ENCODE results near the gene MFSD1.

Gene MFSD1

GRCh38 chr3:158801201-158801600 is 653 bp upstream of the MFSD1 start:
- Histone ChIP-seq H3K9ac (ENCODE audit: low read length) (peak overlapping the region; percentile 91), H3K4me1 (ENCODE audit: control insufficient read depth, insufficient read depth, low read length) (peaks cover 15% of the 10 kb centered on the region), H3K4me3 (ENCODE audit: low read length) (peak overlapping the region; percentile 89), H3K9me3 (ENCODE audit: control insufficient read depth, low read length) (no peaks in the 10 kb centered on the region), H3K27me3 (ENCODE audit: control insufficient read depth, insufficient read depth, low read length) (no peaks in the 10 kb centered on the region), H3K36me3 (ENCODE audit: control insufficient read depth, insufficient read depth, low read length) (no peaks in the 10 kb centered on the region)

- H3K9me3 ChIP-seq (ENCODE audit: control insufficient read depth, low read length), result no peaks in the 10 kb centered on the region
- peaks cover 15% of the 10 kb centered on the region for H3K4me1 ChIP-seq (ENCODE audit: control insufficient read depth, insufficient read depth, low read length)
- H3K36me3 ChIP-seq (ENCODE audit: control insufficient read depth, insufficient read depth, low read length), result no peaks in the 10 kb centered on the region
- peak overlapping the region; percentile 91 for H3K9ac ChIP-seq (ENCODE audit: low read length)
- H3K4me3 ChIP-seq (ENCODE audit: low read length), result peak overlapping the region; percentile 89
- no peaks in the 10 kb centered on the region for H3K27me3 ChIP-seq (ENCODE audit: control insufficient read depth, insufficient read depth, low read length)
Observed at GRCh38 chr3:158802409-158803268, 785 bp downstream of the MFSD1 start.

- Histone ChIP-seq H3K4me3 (ENCODE audit: low read length) (no peak overlapping the region), H3K36me3 (ENCODE audit: control insufficient read depth, insufficient read depth, low read length) (peaks cover 1% of the 10 kb centered on the region), H3K9ac (ENCODE audit: low read length) (no peak overlapping the region)
Observed at GRCh38 chr3:158804441-158804840, 2.6 kb downstream of the MFSD1 start.

GRCh38 chr3:158808697-158809096 is 6.8 kb downstream of the MFSD1 start:
- no peaks in the 10 kb centered on the region for H3K9me3 ChIP-seq (ENCODE audit: control insufficient read depth, low read length)
- H3K4me3 ChIP-seq (ENCODE audit: low read length), result no peak overlapping the region
- H3K27me3 ChIP-seq (ENCODE audit: control insufficient read depth, insufficient read depth, low read length), result no peaks in the 10 kb centered on the region
- no peak overlapping the region for H3K9ac ChIP-seq (ENCODE audit: low read length)
- H3K36me3 ChIP-seq (ENCODE audit: control insufficient read depth, insufficient read depth, low read length), result peaks cover 7% of the 10 kb centered on the region
- H3K4me1 ChIP-seq (ENCODE audit: control insufficient read depth, insufficient read depth, low read length), result no peaks in the 10 kb centered on the region

More at GRCh38 chr3:158804441-158804840, 2.6 kb downstream of the MFSD1 start:
- H3K9me3 ChIP-seq (ENCODE audit: control insufficient read depth, low read length), result no peaks in the 10 kb centered on the region
- no peaks in the 10 kb centered on the region for H3K27me3 ChIP-seq (ENCODE audit: control insufficient read depth, insufficient read depth, low read length)
- peaks cover 15% of the 10 kb centered on the region for H3K4me1 ChIP-seq (ENCODE audit: control insufficient read depth, insufficient read depth, low read length)

- Histone ChIP-seq H3K27me3 (ENCODE audit: control insufficient read depth, insufficient read depth, low read length) (no peaks in the 10 kb centered on the region), H3K9me3 (ENCODE audit: control insufficient read depth, low read length) (no peaks in the 10 kb centered on the region), H3K9ac (ENCODE audit: low read length) (no peak overlapping the region), H3K4me3 (ENCODE audit: low read length) (no peak overlapping the region), H3K36me3 (ENCODE audit: control insufficient read depth, insufficient read depth, low read length) (peaks cover 7% of the 10 kb centered on the region), H3K4me1 (ENCODE audit: control insufficient read depth, insufficient read depth, low read length) (no peaks in the 10 kb centered on the region)
Observed at GRCh38 chr3:158809642-158810041, 7.8 kb downstream of the MFSD1 start.

- H3K9ac ChIP-seq (ENCODE audit: low read length), result no peak overlapping the region
- no peak overlapping the region for H3K4me3 ChIP-seq (ENCODE audit: low read length)
- no peaks in the 10 kb centered on the region for H3K9me3 ChIP-seq (ENCODE audit: control insufficient read depth, low read length)
- H3K36me3 ChIP-seq (ENCODE audit: control insufficient read depth, insufficient read depth, low read length), result peaks cover 7% of the 10 kb centered on the region
- H3K27me3 ChIP-seq (ENCODE audit: control insufficient read depth, insufficient read depth, low read length), result no peaks in the 10 kb centered on the region
- no peaks in the 10 kb centered on the region for H3K4me1 ChIP-seq (ENCODE audit: control insufficient read depth, insufficient read depth, low read length)
Observed at GRCh38 chr3:158810823-158811724, 9.2 kb downstream of the MFSD1 start.

- Histone ChIP-seq H3K4me1 (ENCODE audit: control insufficient read depth, insufficient read depth, low read length) (no peaks in the 10 kb centered on the region), H3K27me3 (ENCODE audit: control insufficient read depth, insufficient read depth, low read length) (no peaks in the 10 kb centered on the region), H3K4me3 (ENCODE audit: low read length) (no peak overlapping the region), H3K9me3 (ENCODE audit: control insufficient read depth, low read length) (no peaks in the 10 kb centered on the region), H3K36me3 (ENCODE audit: control insufficient read depth, insufficient read depth, low read length) (no peaks in the 10 kb centered on the region), H3K9ac (ENCODE audit: low read length) (no peak overlapping the region)
Observed at GRCh38 chr3:158819282-158819681, 17.4 kb downstream of the MFSD1 start.

- Histone ChIP-seq H3K36me3 (ENCODE audit: control insufficient read depth, insufficient read depth, low read length) (no peaks in the 10 kb centered on the region), H3K4me3 (ENCODE audit: low read length) (no peak overlapping the region), H3K27me3 (ENCODE audit: control insufficient read depth, insufficient read depth, low read length) (no peaks in the 10 kb centered on the region), H3K9me3 (ENCODE audit: control insufficient read depth, low read length) (no peaks in the 10 kb centered on the region), H3K4me1 (ENCODE audit: control insufficient read depth, insufficient read depth, low read length) (no peaks in the 10 kb centered on the region), H3K9ac (ENCODE audit: low read length) (no peak overlapping the region)
Observed at GRCh38 chr3:158820521-158820920, 18.7 kb downstream of the MFSD1 start.

- H3K9me3 ChIP-seq (ENCODE audit: control insufficient read depth, low read length), result no peaks in the 10 kb centered on the region
- H3K27me3 ChIP-seq (ENCODE audit: control insufficient read depth, insufficient read depth, low read length), result no peaks in the 10 kb centered on the region
- no peak overlapping the region for H3K4me3 ChIP-seq (ENCODE audit: low read length)
- H3K4me1 ChIP-seq (ENCODE audit: control insufficient read depth, insufficient read depth, low read length), result no peaks in the 10 kb centered on the region
- H3K9ac ChIP-seq (ENCODE audit: low read length), result no peak overlapping the region
- no peaks in the 10 kb centered on the region for H3K36me3 ChIP-seq (ENCODE audit: control insufficient read depth, insufficient read depth, low read length)
Observed at GRCh38 chr3:158821847-158822246, 20.0 kb downstream of the MFSD1 start.

- Histone ChIP-seq H3K27me3 (ENCODE audit: control insufficient read depth, insufficient read depth, low read length) (no peaks in the 10 kb centered on the region), H3K36me3 (ENCODE audit: control insufficient read depth, insufficient read depth, low read length) (no peaks in the 10 kb centered on the region), H3K4me3 (ENCODE audit: low read length) (no peak overlapping the region), H3K9me3 (ENCODE audit: control insufficient read depth, low read length) (no peaks in the 10 kb centered on the region), H3K9ac (ENCODE audit: low read length) (no peak overlapping the region), H3K4me1 (ENCODE audit: control insufficient read depth, insufficient read depth, low read length) (no peaks in the 10 kb centered on the region)
Observed at GRCh38 chr3:158823426-158823825, 21.6 kb downstream of the MFSD1 start.

- no peak overlapping the region for H3K4me3 ChIP-seq (ENCODE audit: low read length)
- no peaks in the 10 kb centered on the region for H3K9me3 ChIP-seq (ENCODE audit: control insufficient read depth, low read length)
- no peaks in the 10 kb centered on the region for H3K27me3 ChIP-seq (ENCODE audit: control insufficient read depth, insufficient read depth, low read length)
- H3K9ac ChIP-seq (ENCODE audit: low read length), result no peak overlapping the region
- no peaks in the 10 kb centered on the region for H3K36me3 ChIP-seq (ENCODE audit: control insufficient read depth, insufficient read depth, low read length)
- no peaks in the 10 kb centered on the region for H3K4me1 ChIP-seq (ENCODE audit: control insufficient read depth, insufficient read depth, low read length)
Observed at GRCh38 chr3:158827773-158828172, 25.9 kb downstream of the MFSD1 start.

GRCh38 chr3:158830391-158830790 is 28.5 kb downstream of the MFSD1 start:
- Histone ChIP-seq H3K9ac (ENCODE audit: low read length) (no peak overlapping the region), H3K4me3 (ENCODE audit: low read length) (no peak overlapping the region), H3K9me3 (ENCODE audit: control insufficient read depth, low read length) (no peaks in the 10 kb centered on the region), H3K27me3 (ENCODE audit: control insufficient read depth, insufficient read depth, low read length) (no peaks in the 10 kb centered on the region), H3K36me3 (ENCODE audit: control insufficient read depth, insufficient read depth, low read length) (no peaks in the 10 kb centered on the region), H3K4me1 (ENCODE audit: control insufficient read depth, insufficient read depth, low read length) (no peaks in the 10 kb centered on the region)

Measured in mucosa of stomach (tissue), 1 donor.